Retinal pigment epithelial cell (primary cell): ENCODE data around the gene NUDT19.

Experiments
- DNase-seq: peaks from one replicate; pipeline ENCODE4 v3.0.0-alpha.2; 2010; ENCODE audit warnings: low read depth
- H3K4me3 ChIP-seq: 2 replicates; pipeline ENCODE4 v1.5.1; 2011; ENCODE audit warnings: mild to moderate bottlenecking, low read length, control low read depth, moderate library complexity
- TF ChIP-seq, protein P1 (sequence below): conservative IDR thresholded peaks from 2 replicates; pipeline ENCODE4 v1.5.1; 2011; ENCODE audit warnings: low read depth, low read length, control low read depth, inconsistent platforms

The NUDT19 gene

DNA sequence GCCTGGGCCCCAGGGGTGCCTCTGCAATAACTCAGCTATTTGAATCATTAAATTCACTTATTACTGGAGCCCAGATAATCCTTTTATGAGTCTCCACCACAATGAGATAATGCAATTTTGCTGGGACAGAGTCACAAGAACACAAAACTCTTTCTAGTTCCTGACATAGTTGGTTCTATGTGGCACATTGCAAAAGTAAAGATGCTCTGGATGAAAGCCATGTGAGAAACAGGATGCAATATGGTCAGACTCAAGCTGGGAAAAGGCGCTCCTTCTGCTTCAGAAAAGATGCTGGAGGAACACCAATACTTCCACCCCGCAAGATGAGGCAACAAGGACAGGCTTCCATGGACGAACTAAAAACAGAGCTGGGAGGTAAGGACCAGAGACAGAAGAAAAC lies 22.3 kb upstream of the NUDT19 start:
- DNase-seq = no peak
- TF ChIP-seq, protein P1, sequence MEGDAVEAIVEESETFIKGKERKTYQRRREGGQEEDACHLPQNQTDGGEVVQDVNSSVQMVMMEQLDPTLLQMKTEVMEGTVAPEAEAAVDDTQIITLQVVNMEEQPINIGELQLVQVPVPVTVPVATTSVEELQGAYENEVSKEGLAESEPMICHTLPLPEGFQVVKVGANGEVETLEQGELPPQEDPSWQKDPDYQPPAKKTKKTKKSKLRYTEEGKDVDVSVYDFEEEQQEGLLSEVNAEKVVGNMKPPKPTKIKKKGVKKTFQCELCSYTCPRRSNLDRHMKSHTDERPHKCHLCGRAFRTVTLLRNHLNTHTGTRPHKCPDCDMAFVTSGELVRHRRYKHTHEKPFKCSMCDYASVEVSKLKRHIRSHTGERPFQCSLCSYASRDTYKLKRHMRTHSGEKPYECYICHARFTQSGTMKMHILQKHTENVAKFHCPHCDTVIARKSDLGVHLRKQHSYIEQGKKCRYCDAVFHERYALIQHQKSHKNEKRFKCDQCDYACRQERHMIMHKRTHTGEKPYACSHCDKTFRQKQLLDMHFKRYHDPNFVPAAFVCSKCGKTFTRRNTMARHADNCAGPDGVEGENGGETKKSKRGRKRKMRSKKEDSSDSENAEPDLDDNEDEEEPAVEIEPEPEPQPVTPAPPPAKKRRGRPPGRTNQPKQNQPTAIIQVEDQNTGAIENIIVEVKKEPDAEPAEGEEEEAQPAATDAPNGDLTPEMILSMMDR = no peak
- no peak overlapping the region for H3K4me3 ChIP-seq

DNA sequence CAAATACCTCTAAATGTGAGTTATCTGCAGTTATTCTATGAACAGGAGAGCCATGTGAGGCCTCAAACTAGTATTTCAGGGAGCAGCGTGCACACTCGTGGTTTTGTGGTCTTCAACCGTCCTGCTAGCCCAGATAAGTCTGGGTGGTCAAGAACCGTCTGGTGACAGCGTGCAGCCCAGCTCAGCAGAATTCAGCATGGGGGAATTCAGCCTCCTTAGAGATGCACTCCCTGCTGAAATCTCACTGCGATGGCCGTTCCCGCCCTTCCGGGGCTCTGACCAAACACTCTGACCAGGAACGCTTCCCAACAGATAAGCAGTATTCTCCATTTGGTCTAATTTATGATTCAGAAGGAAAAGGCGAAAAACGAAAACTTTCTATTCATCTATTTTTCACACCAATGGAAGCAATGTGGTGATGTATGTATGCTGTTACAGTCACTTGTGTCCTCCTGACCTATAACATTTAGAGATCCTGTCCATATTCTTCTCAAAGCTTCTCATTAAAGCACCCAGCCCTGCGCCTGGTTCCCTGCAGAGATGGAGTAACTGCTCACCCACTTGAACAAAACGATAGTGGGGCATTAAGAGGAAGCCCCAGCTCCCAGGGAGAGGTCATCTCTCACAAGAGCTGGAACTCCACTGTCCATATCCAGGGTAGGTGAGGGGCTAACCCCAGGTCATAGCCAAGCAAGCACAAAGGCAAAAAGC lies 19.6 kb upstream of the NUDT19 start:
- H3K4me3 ChIP-seq = no peak overlapping the region
- TF ChIP-seq, protein P1 = no peak
- no peak for DNase-seq

DNA sequence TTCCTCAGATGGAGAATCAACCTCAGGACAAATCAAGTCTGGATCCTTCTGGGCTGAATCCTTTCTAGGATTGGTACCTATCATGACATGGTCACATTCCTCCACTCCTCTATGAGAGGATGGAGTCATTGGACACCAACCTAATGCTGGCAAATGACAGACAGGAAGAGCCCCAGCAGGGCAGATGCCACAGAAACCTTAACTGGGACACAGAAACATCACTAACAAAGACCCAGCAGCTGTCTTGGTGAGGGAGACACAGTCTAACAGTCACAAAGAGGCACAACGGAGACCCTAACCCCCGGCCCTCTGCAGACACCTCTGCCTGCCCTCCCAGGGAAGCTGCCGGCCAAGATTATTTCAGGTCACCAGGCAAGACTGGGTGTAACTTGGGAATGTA lies 18.8 kb upstream of the NUDT19 start:
- DNase-seq = no peak
- H3K4me3 ChIP-seq = no peak overlapping the region
- TF ChIP-seq, protein P1 = no peak

DNA sequence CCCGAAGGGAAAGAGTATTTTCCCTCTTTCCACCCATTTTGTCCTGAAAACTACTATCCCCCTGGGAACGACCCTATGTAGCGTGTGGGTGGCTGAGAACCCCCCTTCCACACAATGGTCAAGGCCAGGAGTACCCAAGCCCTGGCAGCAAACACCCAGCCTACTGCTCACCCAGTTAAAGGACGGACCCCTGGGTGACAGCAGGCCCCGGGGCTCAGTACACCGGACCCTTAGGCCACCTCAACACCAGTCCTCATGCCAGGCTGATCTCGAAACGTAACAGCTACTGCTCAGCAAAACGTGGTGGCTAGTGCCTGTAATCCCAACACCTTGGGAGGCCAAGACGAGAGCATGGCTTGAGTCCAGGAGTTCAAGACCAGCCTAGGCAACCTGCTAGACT lies 18.0 kb upstream of the NUDT19 start:
- no peak overlapping the region for H3K4me3 ChIP-seq
- TF ChIP-seq, protein P1 = no peak
- DNase-seq = no peak

DNA sequence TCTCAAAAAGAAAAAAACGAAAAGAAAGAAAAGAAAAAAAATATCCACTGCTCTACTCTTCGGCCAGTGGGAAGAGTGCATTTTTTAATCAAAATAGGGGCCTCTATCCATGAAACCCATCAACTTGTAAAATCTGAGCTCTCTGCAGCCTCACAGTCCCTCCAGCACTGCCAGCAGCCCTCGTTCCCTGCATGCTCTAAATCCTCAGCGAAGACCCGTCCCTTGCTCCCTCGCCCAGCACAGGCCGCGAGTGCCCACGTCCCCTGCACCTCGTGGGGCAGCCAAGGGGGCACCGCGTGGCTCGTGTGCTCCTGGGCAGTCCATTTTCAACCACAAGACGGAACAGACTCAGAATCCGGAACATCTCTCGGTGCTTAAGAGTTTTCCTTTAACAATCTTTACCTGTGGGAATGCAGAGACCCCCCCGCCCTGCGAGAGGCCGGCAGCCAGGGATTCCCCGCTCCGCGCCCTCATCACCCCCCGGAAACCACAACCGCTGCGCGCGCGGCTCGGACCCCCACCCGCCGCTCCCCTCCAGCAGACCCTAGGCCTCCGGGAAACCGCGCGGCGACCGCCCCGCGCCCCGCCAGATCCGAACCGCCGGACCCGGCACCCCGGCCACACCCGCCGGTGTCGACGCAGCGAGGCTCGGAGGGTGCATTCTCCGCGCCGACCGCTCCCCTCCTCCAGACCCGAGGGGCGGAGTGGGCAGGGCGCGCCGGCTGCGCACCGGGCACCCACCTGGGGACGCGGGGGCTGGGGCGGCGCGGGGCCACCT lies 17.3 kb upstream of the NUDT19 start:
- DNase-seq = no peak
- TF ChIP-seq, protein P1 = no peak

DNA sequence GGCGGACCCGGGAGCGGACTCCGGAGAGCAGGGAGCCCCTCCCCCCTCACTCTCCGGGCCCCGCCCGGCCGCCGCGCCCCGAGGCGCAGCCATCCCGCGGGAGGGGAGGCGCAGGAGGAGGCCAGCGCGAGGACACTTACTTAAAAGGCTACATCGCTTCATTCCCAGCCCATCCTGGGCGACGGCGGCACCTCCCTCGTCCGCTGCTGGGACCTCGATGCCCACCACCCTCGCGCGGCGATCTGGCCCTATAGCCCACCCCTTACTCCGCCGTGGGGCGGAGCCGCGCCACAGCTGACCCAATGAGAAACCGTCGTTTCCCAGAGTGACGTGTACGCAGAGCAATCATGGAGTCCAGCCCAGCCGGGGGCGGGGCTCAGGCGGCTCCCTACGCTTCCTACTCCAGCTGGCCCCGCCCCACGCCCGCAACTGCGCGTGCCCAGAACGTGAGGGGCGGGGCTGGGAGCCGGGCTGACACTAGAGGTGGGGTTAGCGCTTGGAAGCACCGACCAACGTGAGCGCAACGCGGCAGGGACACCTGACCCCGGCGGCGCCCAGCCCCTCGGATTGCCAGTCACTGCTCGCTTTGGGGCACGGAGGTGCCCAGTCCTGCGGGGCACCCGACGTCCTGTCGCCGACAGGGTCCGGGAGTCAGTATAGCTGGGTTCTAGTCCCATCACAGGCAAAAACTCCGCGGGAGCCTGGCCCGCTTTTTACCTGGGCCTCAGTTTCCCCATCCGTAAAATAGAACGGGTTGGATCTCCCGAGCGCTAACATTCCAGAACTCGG lies 16.5 kb upstream of the NUDT19 start, which contains the start of gene ANKRD27:
Gene ANKRD27, minus strand, starts transcription at position 250 of the 789 bp plus-strand sequence. CDS start 16,165 bp downstream, outside the sequence.
- H3K4me3 ChIP-seq = peak within 1 kb of the TSS; percentile 76
- TF ChIP-seq, protein P1 = no peak

More for the DNA sequence above, 17.3 kb upstream of the NUDT19 start:
- H3K4me3 ChIP-seq = peak overlapping the region; percentile 76

More for the DNA sequence above, 16.5 kb upstream of the NUDT19 start, which contains the start of gene ANKRD27:
- DNase-seq = peak; percentile 86
